ENCODE measurements around the gene MDM4.

Gene MDM4

DNA sequence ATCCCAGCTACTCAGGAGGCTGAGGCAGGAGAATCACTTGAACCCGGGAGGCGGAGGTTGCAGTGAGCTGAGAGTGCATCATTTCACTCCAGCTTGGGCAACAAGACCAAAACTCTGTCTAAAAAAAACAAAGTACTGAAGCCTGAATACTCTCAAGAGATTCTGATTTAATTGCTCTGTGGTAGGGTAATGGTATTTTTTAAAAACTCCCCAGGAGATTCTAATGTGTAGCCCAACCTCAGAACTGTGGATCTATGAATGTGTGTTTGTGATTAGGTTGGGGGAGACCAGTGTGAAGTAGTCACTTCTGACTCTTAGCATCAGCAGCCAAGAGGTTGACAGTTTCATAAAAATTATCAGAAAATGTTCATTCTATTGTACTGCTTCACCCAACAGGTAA lies 43.5 kb upstream of the MDM4 start:
- no peak for TF ChIP-seq CTCF (IDR thresholded peaks at IDR 0.05; ENCODE audit: low read depth, low read length, missing control alignments)
- H3K4me3 ChIP-seq (replicated peaks; ENCODE audit: low read depth, low read length) = no peak overlapping the region
- DNase-seq (ENCODE audit: extremely low read depth, low read depth) = no peak

DNA sequence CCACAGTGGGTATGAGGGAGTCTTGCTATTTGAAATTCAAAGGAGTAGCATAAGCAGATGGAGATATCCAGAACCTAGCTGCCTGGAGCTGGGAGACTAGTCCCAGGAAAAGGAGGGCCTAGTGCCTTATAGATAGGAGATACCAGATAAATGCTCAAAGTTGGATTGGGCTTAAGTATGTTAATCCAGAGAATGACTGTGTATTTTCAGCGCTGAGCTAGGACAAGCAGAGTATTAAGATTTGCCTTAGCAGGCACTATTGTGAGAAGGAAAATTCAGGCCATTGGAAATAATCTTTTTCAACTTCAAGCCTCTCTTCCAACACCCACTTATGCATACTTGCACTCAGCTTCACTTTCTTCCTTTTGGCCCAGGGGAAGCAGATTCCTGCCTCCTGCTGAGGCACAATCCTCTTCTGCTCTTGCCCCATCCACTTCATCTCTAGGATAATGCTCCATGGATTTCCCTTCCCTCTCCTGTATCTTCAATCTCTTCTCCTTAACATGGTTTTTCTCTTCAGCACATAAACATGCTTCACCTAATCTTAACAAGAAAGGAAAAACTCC lies 42.7 kb upstream of the MDM4 start:
- DNase-seq (ENCODE audit: extremely low read depth, low read depth) = no peak
- no peak for TF ChIP-seq CTCF (IDR thresholded peaks at IDR 0.05; ENCODE audit: low read depth, low read length, missing control alignments)
- no peak overlapping the region for H3K4me3 ChIP-seq (replicated peaks; ENCODE audit: low read depth, low read length)

GRCh38 chr1:204475656-204476432 lies 40.4 kb upstream of the MDM4 start:
- no peak overlapping the region for H3K4me3 ChIP-seq (replicated peaks; ENCODE audit: low read depth, low read length)
- TF ChIP-seq CTCF (IDR thresholded peaks at IDR 0.05; ENCODE audit: low read depth, low read length, missing control alignments) = no peak
- DNase-seq (ENCODE audit: extremely low read depth, low read depth) = no peak

GRCh38 chr1:204476563-204476962 lies 39.6 kb upstream of the MDM4 start:
- no peak for DNase-seq (ENCODE audit: extremely low read depth, low read depth)
- TF ChIP-seq CTCF (IDR thresholded peaks at IDR 0.05; ENCODE audit: low read depth, low read length, missing control alignments) = no peak
- no peak overlapping the region for H3K4me3 ChIP-seq (replicated peaks; ENCODE audit: low read depth, low read length)

DNA sequence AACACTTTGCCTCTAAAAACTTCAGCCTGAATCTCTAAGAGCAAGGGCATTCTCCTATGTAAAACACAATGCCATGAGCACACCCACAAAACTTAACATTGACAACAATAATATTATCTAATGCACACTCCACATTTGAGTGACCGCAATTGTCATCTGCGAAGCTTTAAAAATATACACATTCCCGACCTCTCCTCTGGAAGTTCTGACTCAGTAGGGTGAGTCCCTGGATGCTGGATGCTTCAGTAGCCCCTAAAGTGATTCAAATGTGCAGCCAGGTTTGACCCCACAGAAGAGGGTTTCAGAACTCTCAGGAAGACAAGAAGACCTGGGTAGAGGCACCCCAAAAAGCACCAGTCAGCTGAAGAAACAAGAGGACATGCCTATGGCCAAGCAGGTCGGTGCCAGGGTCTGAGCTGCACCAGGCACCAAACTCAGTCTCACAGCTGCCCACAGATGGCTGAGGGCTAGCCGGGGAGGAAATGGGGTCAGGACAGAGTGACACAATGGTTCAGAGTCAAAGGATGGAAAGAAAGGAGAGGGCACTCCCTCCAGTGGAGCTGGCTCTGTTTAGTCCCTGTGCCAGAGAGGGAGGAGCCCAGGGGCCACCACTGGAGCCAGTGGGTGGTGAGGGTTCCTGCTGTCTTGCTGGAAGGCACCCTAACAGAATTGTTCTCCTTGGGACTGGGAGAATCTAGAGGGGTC lies 39.0 kb upstream of the MDM4 start:
- TF ChIP-seq CTCF (IDR thresholded peaks at IDR 0.05; ENCODE audit: low read depth, low read length, missing control alignments) = no peak
- no peak overlapping the region for H3K4me3 ChIP-seq (replicated peaks; ENCODE audit: low read depth, low read length)
- no peak for DNase-seq (ENCODE audit: extremely low read depth, low read depth)

GRCh38 chr1:204478172-204478899 lies 37.9 kb upstream of the MDM4 start:
- no peak for TF ChIP-seq CTCF (IDR thresholded peaks at IDR 0.05; ENCODE audit: low read depth, low read length, missing control alignments)
- H3K4me3 ChIP-seq (replicated peaks; ENCODE audit: low read depth, low read length) = no peak overlapping the region
- no peak for DNase-seq (ENCODE audit: extremely low read depth, low read depth)
